ENCODE measurements around the gene MYZAP.

DNA sequence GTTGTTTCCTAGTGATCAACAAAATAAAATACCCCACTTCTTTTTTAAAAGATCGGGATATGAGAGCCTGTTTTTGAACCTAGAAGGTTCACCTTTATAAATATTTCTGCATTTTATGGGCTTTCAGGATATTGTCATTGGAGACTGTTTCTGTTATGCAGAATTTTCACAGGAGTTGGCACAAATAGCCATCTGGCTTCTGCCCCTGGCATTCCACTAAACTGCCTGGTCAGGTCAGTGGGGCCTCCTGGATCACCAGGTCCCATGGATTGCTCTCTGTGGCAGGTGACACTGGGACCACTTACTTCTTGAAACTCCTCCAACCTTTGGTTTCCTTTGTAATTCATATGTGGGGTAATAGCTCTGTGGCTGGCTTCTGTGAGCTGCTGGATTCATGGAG, 89.3 kb downstream of the MYZAP start:
- TF ChIP-seq TAF1 (IDR thresholded peaks at IDR 0.05; ENCODE audit: borderline replicate concordance, insufficient read depth, low read length) (no peak), POLR2AphosphoS5 (IDR thresholded peaks at IDR 0.05; ENCODE audit: low read depth, low read length) (no peak), SIN3A (IDR thresholded peaks at IDR 0.05; ENCODE audit: borderline replicate concordance, insufficient read depth, low read length) (no peak)
- TF ChIP-seq, protein P1, sequence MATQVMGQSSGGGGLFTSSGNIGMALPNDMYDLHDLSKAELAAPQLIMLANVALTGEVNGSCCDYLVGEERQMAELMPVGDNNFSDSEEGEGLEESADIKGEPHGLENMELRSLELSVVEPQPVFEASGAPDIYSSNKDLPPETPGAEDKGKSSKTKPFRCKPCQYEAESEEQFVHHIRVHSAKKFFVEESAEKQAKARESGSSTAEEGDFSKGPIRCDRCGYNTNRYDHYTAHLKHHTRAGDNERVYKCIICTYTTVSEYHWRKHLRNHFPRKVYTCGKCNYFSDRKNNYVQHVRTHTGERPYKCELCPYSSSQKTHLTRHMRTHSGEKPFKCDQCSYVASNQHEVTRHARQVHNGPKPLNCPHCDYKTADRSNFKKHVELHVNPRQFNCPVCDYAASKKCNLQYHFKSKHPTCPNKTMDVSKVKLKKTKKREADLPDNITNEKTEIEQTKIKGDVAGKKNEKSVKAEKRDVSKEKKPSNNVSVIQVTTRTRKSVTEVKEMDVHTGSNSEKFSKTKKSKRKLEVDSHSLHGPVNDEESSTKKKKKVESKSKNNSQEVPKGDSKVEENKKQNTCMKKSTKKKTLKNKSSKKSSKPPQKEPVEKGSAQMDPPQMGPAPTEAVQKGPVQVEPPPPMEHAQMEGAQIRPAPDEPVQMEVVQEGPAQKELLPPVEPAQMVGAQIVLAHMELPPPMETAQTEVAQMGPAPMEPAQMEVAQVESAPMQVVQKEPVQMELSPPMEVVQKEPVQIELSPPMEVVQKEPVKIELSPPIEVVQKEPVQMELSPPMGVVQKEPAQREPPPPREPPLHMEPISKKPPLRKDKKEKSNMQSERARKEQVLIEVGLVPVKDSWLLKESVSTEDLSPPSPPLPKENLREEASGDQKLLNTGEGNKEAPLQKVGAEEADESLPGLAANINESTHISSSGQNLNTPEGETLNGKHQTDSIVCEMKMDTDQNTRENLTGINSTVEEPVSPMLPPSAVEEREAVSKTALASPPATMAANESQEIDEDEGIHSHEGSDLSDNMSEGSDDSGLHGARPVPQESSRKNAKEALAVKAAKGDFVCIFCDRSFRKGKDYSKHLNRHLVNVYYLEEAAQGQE (IDR thresholded peaks at IDR 0.05; ENCODE audit: insufficient read depth in 1 of 2, low read depth in 2 of 2, low read length in 2 of 2) = no peak
